NT2/D1 (cell line): ENCODE measurements around the gene TRIM73.
"Not testable (repeated sequence)": the region's sequence is repeated elsewhere in the genome, so short reads cannot be mapped to it uniquely, and the experiment has no call there.

Source experiments
- SUZ12 ChIP-seq: IDR thresholded peaks from 2 replicates; pipeline ENCODE4 v1.6.1; 2011; ENCODE audit not compliant: insufficient read length, insufficient read depth; ENCODE audit errors: extremely low read depth
- YY1 ChIP-seq: IDR thresholded peaks from 2 replicates; pipeline ENCODE4 v1.6.1; 2011; ENCODE audit not compliant: insufficient read length, insufficient read depth
- ZNF274 ChIP-seq: IDR thresholded peaks from 2 replicates; pipeline ENCODE4 v1.6.1; 2011; ENCODE audit warnings: mild to moderate bottlenecking, low read depth, low read length

DNA sequence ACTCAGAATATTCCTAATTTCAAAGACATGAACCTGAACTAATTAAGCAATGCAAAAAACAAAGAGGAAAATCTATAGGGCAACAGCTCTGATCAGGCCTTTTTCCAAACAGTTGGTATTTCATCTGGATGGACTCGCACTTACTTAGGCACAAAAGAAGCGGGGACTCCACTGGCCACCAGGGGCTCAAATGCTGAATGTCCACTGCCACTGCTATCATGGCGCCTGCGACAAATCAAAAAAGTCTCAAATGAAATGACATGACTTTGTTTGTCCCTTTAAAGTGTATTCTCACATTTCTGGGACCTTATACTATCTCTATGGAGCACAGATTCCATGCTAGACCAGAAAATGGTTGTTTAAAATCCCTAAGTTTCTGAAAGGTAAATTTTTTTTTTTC, 43.6 kb downstream of the TRIM73 start:
- not testable (repeated sequence) for TF ChIP-seq SUZ12, ZNF274, YY1
